ENCODE measurements around the gene ZNF430. TPM values are rescaled to one million over a fixed set of nuclear protein-coding genes. Genes with fewer than 3 reads are reported as not detected.

ZNF430 gene
- total RNA-seq, 1 donor from 2014 or later = 28.9 TPM

- DNase-seq (ENCODE audit: low spot score in 2 of 2) (no peak), FAIRE-seq (no peak)
Observed at GRCh38 chr19:21109116-21109515, 88.7 kb downstream of the ZNF430 start.

Small RNA genes lying within 50 kb of the gene (small RNA-seq; reads per million reads assigned to genes)
- gene AC008739.3 = not detected

Other genes with a start within 250 kb of the ZNF430 start
- 16.3 TPM for gene ZNF66, start 244.4 kb upstream of the ZNF430 start, total RNA-seq
- 26.9 TPM for gene ZNF85, start 97.4 kb upstream of the ZNF430 start, total RNA-seq
- 56.3 TPM for gene ZNF714, start 61.5 kb downstream of the ZNF430 start, total RNA-seq
- gene ZNF431, start 121.4 kb downstream of the ZNF430 start, total RNA-seq = 25.7 TPM

All from frontal cortex (tissue), 4 donors.